WTC11 (cell line): ENCODE measurements around the gene FAM124A. TPM values are rescaled to one million over a fixed set of nuclear protein-coding genes. Genes with fewer than 3 reads are reported as not detected.

Source experiments
- ATAC-seq: fragments of 200-7000 bp; cut with Tn5 transposase; 2 replicates; pipeline ENCODE4 v1.10.0; 2021; ENCODE audit warnings: mild to moderate bottlenecking, moderate library complexity
- CTCF ChIA-PET: fragments of 300-600 bp; sonication (Branson Sonifier 250); formaldehyde crosslinking; loops from one replicate; lab custom pipeline; 2021; ENCODE audit warnings: antibody characterized with exemption; lab: Charles Lee
- POLR2A ChIA-PET: fragments of 350-600 bp; sonication (Branson Sonifier 250); formaldehyde crosslinking; loops from one replicate; lab custom pipeline; 2021; ENCODE audit warnings: antibody characterized with exemption; lab: Charles Lee
- DNase-seq: peaks from one replicate; pipeline ENCODE4 v3.0.0; 2021; ENCODE audit warnings: low spot score
- H3K27ac Mint-ChIP-seq: 2 replicates; pipeline ENCODE4 v1.8.0; 2021; ENCODE audit warnings: mixed read lengths
- H3K27me3 Mint-ChIP-seq: 2 replicates; pipeline ENCODE4 v1.8.0; 2021; ENCODE audit warnings: low read depth, mild to moderate bottlenecking, moderate library complexity, mixed read lengths
- H3K36me3 Mint-ChIP-seq: 2 replicates; pipeline ENCODE4 v1.8.0; 2021; ENCODE audit warnings: mixed read lengths
- H3K4me1 Mint-ChIP-seq: 2 replicates; pipeline ENCODE4 v1.8.0; 2022; ENCODE audit warnings: mixed read lengths
- H3K4me3 Mint-ChIP-seq: 2 replicates; pipeline ENCODE4 v1.8.0; 2021; ENCODE audit warnings: mild to moderate bottlenecking, moderate library complexity, mixed read lengths
- H3K9me3 Mint-ChIP-seq: 2 replicates; pipeline ENCODE4 v1.8.0; 2021; ENCODE audit warnings: mixed read lengths
- ATF2 ChIP-seq: sonication (generic); formaldehyde crosslinking; IDR thresholded peaks from 2 replicates; pipeline ENCODE4 v1.8.1; 2022; ENCODE audit warnings: low read depth, missing genetic modification reagents, borderline replicate concordance
- E2F4 ChIP-seq: sonication (generic); formaldehyde crosslinking; IDR thresholded peaks from 2 replicates; pipeline ENCODE4 v1.8.1; 2022; ENCODE audit warnings: low read depth, mild to moderate bottlenecking, moderate library complexity, missing genetic modification reagents, borderline replicate concordance
- E2F5 ChIP-seq: sonication (generic); formaldehyde crosslinking; IDR thresholded peaks from 2 replicates; pipeline ENCODE4 v1.8.1; 2022; ENCODE audit warnings: mild to moderate bottlenecking, moderate library complexity, missing genetic modification reagents
- ERG ChIP-seq: fragments of 250-450 bp; sonication (Bioruptor Pico); IDR thresholded peaks from 2 replicates; pipeline ENCODE4 v1.8.0; 2021; ENCODE audit warnings: mild to moderate bottlenecking
- FOXJ3 ChIP-seq: sonication (generic); formaldehyde crosslinking; IDR thresholded peaks from 2 replicates; pipeline ENCODE4 v1.9.0; 2021; ENCODE audit warnings: missing genetic modification reagents, mild to moderate bottlenecking, borderline replicate concordance
- FOXP1 ChIP-seq: sonication (generic); formaldehyde crosslinking; IDR thresholded peaks from 2 replicates; pipeline ENCODE4 v1.8.0; 2022; ENCODE audit warnings: missing genetic modification reagents, mild to moderate bottlenecking, moderate library complexity, borderline replicate concordance
- FOXP4 ChIP-seq: sonication (generic); formaldehyde crosslinking; IDR thresholded peaks from 2 replicates; pipeline ENCODE4 v1.8.0; 2022; ENCODE audit warnings: mild to moderate bottlenecking, missing genetic modification reagents
- GABPB1 ChIP-seq: sonication (generic); formaldehyde crosslinking; IDR thresholded peaks from 2 replicates; pipeline ENCODE4 v1.8.1; 2023; ENCODE audit warnings: mild to moderate bottlenecking, missing genetic modification reagents
- HMGA2 ChIP-seq: fragments of 250-450 bp; sonication (Bioruptor Pico); IDR thresholded peaks from 2 replicates; pipeline ENCODE4 v1.4.0; 2021; ENCODE audit warnings: mild to moderate bottlenecking, moderate library complexity
- HMGXB4 ChIP-seq: sonication (generic); formaldehyde crosslinking; IDR thresholded peaks from 2 replicates; pipeline ENCODE4 v1.8.1; 2023; ENCODE audit warnings: mild to moderate bottlenecking, moderate library complexity, missing genetic modification reagents
- NFATC4 ChIP-seq: fragments of 250-450 bp; sonication (Bioruptor Pico); IDR thresholded peaks from 2 replicates; pipeline ENCODE4 v1.9.0; 2021; ENCODE audit warnings: mild to moderate bottlenecking
- NFE2L1 ChIP-seq: sonication (generic); formaldehyde crosslinking; IDR thresholded peaks from 2 replicates; pipeline ENCODE4 v1.8.1; 2023; ENCODE audit warnings: missing genetic modification reagents
- NR2C2 ChIP-seq: sonication (generic); formaldehyde crosslinking; IDR thresholded peaks from 2 replicates; pipeline ENCODE4 v1.8.0; 2022; ENCODE audit warnings: mild to moderate bottlenecking, missing genetic modification reagents
- TCF7 ChIP-seq: sonication (generic); formaldehyde crosslinking; IDR thresholded peaks from 2 replicates; pipeline ENCODE4 v1.8.0; 2022; ENCODE audit warnings: mild to moderate bottlenecking, low read depth, missing genetic modification reagents, moderate library complexity
- TP53 ChIP-seq: sonication (generic); formaldehyde crosslinking; IDR thresholded peaks from 2 replicates; pipeline ENCODE4 v1.8.1; 2023; ENCODE audit warnings: mild to moderate bottlenecking, missing genetic modification reagents
- ZMAT4 ChIP-seq: fragments of 250-450 bp; sonication (Bioruptor Pico); IDR thresholded peaks from 2 replicates; pipeline ENCODE4 v1.9.0; 2021; ENCODE audit warnings: mild to moderate bottlenecking
- ZNF138 ChIP-seq: sonication (generic); formaldehyde crosslinking; conservative IDR thresholded peaks from 2 replicates; pipeline ENCODE4 v1.8.1; 2022; ENCODE audit warnings: mild to moderate bottlenecking, moderate library complexity, missing genetic modification reagents
- ZNF416 ChIP-seq: fragments of 250-450 bp; sonication (Bioruptor Pico); IDR thresholded peaks from 2 replicates; pipeline ENCODE4 v1.9.0; 2021; ENCODE audit warnings: mild to moderate bottlenecking, inconsistent platforms
- ZNF671 ChIP-seq: fragments of 250-450 bp; sonication (Bioruptor Pico); IDR thresholded peaks from 2 replicates; pipeline ENCODE4 v1.8.0; 2021; ENCODE audit warnings: mild to moderate bottlenecking
- total RNA-seq: library from RNA; stranded (reverse); gene quantifications from 3 replicates; pipeline ENCODE4 v1.2.3, GENCODE V29; 2021

The FAM124A gene
- total RNA-seq, 1 experiment from 2014 or later = 45.8 TPM

GRCh38 chr13:51333421-51333820 lies 111.2 kb downstream of the FAM124A start:
- ATAC-seq (no peak), DNase-seq (no peak)
- Mint-ChIP-seq H3K27ac (no peak overlapping the region), H3K27me3 (no peaks in the 10 kb centered on the region), H3K36me3 (no peaks in the 10 kb centered on the region), H3K4me3 (no peak overlapping the region), H3K9me3 (no peaks in the 10 kb centered on the region), H3K4me1 (peaks cover 10% of the 10 kb centered on the region)
- ChIA-PET CTCF (no interaction called here), POLR2A (no interaction called here)
- TF ChIP-seq TP53 (CRISPR knock-in tag) (no peak), ERG (CRISPR knock-in tag) (no peak), ATF2 (CRISPR knock-in tag) (no peak), ZMAT4 (CRISPR knock-in tag) (no peak), ZNF671 (CRISPR knock-in tag) (no peak), FOXP1 (no peak), E2F4 (no peak), TCF7 (CRISPR knock-in tag) (no peak), NR2C2 (CRISPR knock-in tag) (no peak), ZNF416 (CRISPR knock-in tag) (no peak), FOXP4 (CRISPR knock-in tag) (no peak), GABPB1 (no peak), ZNF138 (CRISPR knock-in tag) (no peak), E2F5 (CRISPR knock-in tag) (no peak), HMGXB4 (no peak), NFATC4 (CRISPR knock-in tag) (no peak), FOXJ3 (CRISPR knock-in tag) (no peak), HMGA2 (no peak)

GRCh38 chr13:51333826-51334225 lies 111.6 kb downstream of the FAM124A start:
- TF ChIP-seq ZNF671 (CRISPR knock-in tag) (no peak), NFE2L1 (no peak)
- DNase-seq = no peak
- ChIA-PET POLR2A (no interaction called here), CTCF (no interaction called here)
- no peak overlapping the region for H3K4me3 Mint-ChIP-seq
- peaks cover 6% of the 10 kb centered on the region for H3K4me1 Mint-ChIP-seq
- no peaks in the 10 kb centered on the region for H3K27me3 Mint-ChIP-seq
- no peak overlapping the region for H3K27ac Mint-ChIP-seq
- H3K36me3 Mint-ChIP-seq = no peaks in the 10 kb centered on the region
- ATAC-seq = no peak
- no peaks in the 10 kb centered on the region for H3K9me3 Mint-ChIP-seq

Other genes starting within 250 kb of the FAM124A start
- 6.3 to 8.2 TPM (median 7.0 TPM) in 3 replicates for gene C13orf42, start 111.1 kb upstream of the FAM124A start, total RNA-seq
- gene SERPINE3, start 117.3 kb downstream of the FAM124A start, total RNA-seq = 0.16 to 0.64 TPM (median 0.59 TPM) in 3 replicates
- gene INTS6, start 230.6 kb downstream of the FAM124A start, total RNA-seq = 27.2 to 40.4 TPM (median 35.7 TPM) in 3 replicates